HUDEP-2 (cell line): ENCODE data around the gene PEPD.

Experiments
- DNase-seq, 76 experiments: peaks; one replicate each; lab custom pipeline; 2025; ENCODE audit not compliant: unreplicated experiment in 76 of 76; lab: John Stamatoyannopoulos, UW

PEPD gene

GRCh38 chr19:33442706-33443105 lies 78.9 kb downstream of the PEPD start:
- no peak for DNase-seq

GRCh38 chr19:33441828-33442227 lies 79.8 kb downstream of the PEPD start:
- DNase-seq, result no peak

GRCh38 chr19:33441277-33441699 lies 80.3 kb downstream of the PEPD start:
- DNase-seq, result peak in 31 of 76 experiments; percentile 5 to 69 (median 33)

GRCh38 chr19:33440682-33441081 lies 80.9 kb downstream of the PEPD start:
- no peak for DNase-seq

GRCh38 chr19:33440241-33440640 lies 81.3 kb downstream of the PEPD start:
- DNase-seq, result no peak

- DNase-seq, result peak in 7 of 76 experiments; percentile 19 to 38 (median 23)
These were observed 82.4 kb downstream of the PEPD start for GRCh38 chr19:33438987-33439781.

- peak in 2 of 76 experiments; percentile 10 to 12 for DNase-seq
These were observed 83.5 kb downstream of the PEPD start for GRCh38 chr19:33437821-33438671.

GRCh38 chr19:33437393-33437820 lies 84.2 kb downstream of the PEPD start:
- DNase-seq, result no peak

GRCh38 chr19:33436360-33437345 lies 84.9 kb downstream of the PEPD start:
- no peak for DNase-seq

GRCh38 chr19:33435706-33436359 lies 85.8 kb downstream of the PEPD start:
- no peak for DNase-seq

- DNase-seq, result no peak
These were observed 86.5 kb downstream of the PEPD start for GRCh38 chr19:33434886-33435705.

GRCh38 chr19:33434069-33434885 lies 87.3 kb downstream of the PEPD start:
- DNase-seq, result no peak

GRCh38 chr19:33432446-33433170 lies 89.0 kb downstream of the PEPD start:
- no peak for DNase-seq

GRCh38 chr19:33432015-33432414 lies 89.6 kb downstream of the PEPD start:
- no peak for DNase-seq

GRCh38 chr19:33430674-33431277 lies 90.8 kb downstream of the PEPD start:
- peak in 61 of 76 experiments; percentile 9 to 84 (median 48) for DNase-seq

GRCh38 chr19:33429891-33430673 lies 91.5 kb downstream of the PEPD start:
- no peak for DNase-seq
